ENCODE measurements around the gene DTNB. TPM values are rescaled to one million over a fixed set of nuclear protein-coding genes. Genes with fewer than 3 reads are reported as not detected.

The DTNB gene
- total RNA-seq, 1 donor from 2014 or later: 15.6 TPM

DNA sequence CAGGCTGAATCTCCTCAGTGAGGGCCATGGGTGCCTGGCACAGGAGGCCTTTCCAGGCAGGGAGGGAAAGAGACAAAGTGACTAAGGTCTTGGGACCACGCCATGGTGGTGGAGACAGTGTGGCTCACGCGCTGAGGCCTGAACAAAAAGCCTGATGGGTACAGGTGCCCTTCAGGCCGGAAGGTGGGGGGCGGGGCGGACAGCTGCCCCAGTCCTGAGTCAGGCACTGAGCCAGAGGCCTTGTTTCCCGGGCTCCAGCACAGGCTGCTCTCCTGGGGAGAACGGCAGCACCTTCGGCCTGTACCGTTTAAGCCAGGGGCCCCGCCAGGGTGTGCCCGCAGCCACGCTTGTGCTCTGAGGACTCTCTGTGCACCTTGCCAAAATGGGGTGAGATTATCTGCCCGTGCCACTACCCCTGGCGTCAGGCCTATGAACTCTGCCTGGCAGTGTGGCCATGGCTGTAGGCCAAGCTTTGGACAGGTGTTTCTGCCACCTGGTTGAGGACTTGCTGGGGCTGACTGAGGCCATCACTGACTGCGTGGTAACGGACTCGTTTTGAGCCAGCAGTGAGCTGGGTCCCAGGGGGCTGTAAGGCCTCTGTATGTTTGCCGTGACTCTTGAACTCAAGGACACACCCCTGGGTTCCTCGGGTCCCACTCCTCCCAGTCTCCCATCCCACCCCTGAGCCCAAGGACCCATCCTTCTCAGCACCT lies 300.0 kb downstream of the DTNB start:
- DNase-seq (ENCODE audit: low spot score): peak; percentile 76

DNA sequence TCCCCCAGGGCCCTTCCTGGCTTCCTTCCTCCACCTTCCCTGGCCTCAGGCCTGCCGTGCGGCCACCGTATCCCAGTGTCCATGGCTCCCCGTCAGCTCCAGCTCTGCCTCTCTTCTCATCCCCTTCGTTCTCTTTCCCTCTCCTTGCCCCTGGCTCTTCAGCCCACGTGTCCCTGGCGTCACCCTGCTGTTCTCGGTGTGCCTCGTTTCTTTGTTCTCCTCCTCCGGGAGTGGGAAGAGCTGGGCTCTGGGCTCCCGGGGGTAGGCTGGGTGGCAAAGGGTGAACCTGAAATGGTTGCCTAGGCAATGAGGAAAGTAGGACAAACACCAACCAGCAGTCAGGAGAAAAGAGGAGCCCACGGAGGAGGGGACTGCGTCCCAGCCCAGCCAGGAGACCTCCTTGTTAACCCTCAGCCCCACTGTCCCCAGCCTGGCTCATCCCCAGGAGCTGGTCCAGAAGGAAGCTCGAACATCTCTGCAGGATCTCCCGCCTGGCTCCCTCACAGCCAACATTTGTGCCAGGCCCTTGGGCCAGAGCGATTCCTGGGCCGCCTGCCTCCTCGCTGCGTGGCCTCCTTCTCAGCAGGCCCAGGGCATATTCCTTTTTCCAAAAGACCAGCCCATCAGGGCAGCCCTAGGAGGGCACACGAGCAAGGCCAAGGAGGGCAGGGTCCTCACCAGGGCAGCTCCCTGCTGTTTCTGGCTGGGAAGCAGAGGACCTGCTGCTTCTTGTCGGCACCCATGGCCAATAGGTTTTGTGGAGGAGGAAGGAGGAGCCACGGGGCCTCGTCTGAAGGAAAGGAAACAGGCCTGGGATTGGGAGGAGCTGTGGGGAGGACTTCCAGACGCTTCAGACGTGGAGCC lies 300.7 kb downstream of the DTNB start:
- DNase-seq (ENCODE audit: low spot score): peak; percentile 64

DNA sequence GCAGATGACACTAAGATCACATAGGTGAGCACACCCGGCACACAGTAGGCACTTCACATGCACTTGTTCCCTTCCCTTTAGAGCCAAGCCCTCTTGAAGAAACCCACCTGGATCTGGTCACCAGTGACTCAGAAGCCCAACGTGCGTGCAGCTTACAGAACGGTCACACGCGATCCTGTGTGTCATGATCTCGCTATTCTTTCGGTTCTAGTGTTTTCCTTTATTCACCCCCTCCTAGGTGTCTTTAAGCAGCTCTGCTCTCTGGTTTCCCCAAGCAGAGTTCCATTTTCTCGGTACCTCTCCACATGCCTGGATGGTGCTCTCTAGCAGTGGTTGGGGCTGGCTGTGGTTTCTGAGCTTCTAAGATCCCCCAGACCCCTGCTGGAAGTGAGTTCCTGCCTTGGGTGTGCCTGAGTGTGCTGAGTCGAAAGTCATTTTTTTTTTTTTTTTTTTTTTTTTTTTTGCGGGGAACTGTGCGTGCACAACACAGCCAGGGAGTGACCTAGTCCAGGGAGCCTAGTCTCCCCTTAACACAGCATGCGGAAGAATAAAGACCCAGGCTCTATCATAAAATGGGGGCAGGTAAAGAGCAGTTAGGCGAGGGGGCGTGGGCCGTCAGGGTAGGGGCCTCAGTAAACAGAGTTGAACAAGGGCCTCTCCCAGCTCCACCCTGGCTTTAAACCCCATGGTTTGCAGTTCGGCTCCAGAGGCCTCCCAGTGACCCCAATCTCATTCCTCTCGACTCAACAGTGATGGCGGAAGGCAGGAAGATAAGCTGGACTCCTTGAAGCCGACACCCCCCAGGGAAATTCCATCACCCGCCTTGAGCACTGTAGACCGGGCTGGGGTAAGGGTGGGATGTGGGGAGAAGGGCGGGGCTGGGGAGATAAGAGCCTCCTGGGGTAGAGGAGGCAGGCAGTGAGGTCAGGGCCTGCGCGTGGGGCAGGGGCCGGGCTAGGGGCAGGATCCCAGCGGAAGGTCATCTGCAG lies 301.8 kb downstream of the DTNB start:
- peak; percentile 69 for DNase-seq (ENCODE audit: low spot score)

DNA sequence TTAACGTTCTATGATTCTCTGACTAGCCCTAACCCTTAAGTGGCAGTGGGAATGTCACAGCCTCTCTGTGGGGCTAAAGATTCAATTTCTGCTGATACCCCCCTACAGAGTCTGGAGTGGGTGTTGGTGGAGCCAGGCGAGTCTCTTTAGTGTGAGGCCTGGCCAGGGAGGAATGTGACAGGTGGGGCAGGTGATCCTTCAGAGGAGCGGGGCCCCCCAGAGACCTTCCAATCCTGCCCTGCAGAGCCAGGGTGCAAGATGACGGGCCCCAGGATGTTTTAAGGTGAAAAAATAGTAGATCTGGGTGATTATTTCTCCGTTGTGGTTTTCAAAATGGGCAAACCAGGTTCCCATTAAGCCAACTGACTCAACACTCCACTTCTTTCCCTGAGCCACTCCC lies 303.5 kb downstream of the DTNB start:
- DNase-seq (ENCODE audit: low spot score): peak; percentile 59

DNA sequence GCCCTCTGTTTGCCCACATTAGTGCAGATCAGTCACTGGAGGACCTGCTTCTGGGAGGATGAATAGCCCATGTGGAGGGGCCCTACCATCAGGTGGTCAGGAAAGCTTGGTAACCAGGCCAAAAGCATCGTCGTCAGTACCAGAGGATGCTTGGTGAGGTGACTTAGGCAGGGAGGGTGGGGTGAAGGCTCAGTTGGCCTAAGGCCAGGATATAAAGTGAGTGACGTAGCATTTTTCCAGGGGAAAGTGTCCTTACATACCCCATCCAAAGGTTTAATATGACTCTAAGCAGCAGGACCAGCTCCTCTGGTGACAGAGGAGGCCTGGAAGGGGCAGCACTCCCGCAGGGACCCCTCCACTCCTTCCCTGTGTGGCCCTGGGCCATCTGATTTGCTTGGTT lies 303.9 kb downstream of the DTNB start:
- peak; percentile 28 for DNase-seq (ENCODE audit: low spot score)

DNA sequence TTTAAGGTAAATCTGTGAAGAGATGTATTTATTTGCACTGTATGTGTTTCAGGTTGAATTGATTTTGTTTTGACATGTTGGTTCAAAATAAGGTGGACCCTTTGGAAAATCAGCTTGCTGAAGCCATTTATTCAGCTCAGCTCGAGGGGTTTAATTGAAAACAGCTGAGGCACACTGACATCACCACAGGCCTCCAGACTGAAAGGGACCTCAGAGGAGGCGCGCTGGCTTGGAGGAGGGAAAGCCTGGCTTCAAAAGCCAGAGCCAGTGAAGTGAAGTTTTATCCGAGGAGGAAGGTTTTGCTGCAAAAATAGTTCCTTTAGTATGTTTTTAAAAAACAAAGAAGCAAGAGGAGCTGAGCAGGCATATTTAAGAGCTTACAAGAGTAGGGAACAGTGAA lies 304.7 kb downstream of the DTNB start:
- no peak for DNase-seq (ENCODE audit: low spot score)

DNA sequence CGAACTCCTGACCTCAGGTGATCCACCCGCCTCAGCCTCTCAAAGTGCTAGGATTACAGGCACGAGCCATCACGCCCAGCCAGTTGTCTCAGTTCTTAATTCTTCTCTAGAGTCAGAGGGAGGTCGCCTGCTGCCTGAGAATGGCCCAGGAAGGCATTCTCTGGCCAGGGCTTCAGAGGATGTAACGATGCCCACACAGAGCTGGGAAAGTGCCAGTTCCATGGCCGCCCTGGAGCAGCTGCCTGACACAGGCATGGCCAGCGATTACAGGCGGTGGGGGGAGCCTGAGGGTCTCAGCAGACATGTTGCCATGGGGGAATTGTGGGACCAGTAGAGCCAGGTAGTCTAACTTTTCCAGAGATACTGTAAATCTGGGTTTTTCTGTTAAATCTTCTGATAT lies 306.1 kb downstream of the DTNB start:
- DNase-seq (ENCODE audit: low spot score): no peak

DNA sequence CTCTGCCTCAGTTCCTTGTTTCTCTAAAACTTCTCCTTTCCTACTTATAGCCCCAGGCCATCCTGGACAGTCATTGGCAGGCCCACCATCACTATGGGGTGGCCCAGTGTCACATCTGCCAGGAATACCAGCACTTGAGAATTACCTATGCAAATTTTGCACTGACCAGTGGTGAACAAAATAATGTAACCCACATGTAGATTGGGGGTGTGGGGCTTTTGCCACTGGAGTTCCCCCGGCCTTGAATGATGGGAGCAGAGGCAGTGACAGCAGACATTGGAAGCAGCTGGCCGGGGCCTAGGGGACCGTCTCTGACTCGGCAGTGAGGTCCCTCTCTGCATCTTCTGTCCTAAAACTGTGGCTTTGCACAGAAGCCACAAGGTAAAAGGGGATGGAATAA lies 306.7 kb downstream of the DTNB start:
- DNase-seq (ENCODE audit: low spot score): no peak

DNA sequence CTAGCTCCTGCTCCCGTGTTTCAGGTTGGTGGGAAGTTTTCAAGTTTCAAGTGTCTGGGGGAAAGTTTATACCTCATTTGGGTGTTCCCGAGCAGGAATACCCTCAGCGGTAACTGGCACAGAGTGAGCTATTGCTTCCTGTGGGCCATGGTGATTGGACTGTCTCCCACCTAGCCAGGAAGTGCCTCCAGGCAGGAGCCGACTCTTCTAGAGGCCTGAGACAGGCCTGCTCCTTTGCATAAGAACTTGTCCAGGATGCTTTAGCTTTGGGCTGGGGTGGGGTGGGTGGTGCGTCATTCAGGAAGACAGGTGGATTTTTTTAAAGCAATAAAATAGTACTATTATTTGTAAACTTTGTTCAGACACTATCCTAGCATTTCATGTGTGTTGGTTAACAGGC lies 308.1 kb downstream of the DTNB start:
- DNase-seq (ENCODE audit: low spot score): no peak

DNA sequence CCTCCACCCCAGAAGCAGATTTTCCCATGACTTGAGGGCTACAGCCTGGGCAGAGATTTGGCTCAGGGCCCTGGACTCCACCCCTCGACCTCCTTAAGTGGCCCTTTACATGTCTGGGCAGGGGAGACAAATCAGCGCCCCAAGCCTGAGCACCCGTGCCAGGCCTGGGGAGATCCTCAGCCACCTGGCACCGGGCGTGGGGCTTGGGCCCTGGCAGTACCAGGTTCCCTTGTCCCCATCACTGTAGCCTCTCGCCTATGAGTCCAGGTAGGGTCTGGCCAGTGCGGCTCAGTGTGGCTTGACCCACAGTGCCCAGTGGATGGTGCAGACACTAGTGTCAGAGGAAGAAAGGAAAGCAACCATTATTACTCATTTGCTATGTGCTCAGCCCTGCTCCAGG lies 309.6 kb downstream of the DTNB start:
- no peak for DNase-seq (ENCODE audit: low spot score)

DNA sequence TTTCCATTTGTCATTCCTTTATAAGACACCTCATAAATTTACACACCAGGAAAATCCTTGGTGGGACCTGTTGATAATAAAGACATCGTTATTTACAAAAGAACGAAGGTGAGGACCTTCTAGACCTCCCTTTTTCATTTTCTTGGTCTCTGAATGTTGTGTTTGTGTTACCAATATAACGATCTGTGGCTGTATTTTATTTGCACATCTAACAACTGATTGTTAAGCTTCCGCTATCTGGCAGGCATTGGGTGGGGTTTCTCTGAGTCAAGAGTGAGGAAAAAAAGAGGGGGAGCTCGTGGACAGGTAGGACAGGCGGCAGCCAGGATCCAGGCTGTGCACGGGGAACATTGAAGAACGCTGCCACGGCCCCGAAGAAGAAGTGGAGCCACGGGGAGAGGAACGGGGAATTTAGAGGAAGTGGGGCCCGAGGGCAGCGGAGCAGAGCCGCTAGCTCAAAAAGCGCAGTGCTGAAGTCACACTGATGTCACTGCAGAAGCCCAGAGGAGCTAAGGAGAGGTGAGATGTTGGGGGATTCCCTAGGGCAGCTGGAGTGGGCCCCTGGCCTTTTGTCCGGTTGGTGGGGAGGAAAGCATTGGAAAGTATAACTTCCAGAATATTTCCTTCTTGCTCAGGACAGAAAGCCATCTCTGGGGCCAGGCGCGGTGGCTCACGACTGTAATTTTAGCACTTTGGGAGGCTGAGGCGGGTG lies 310.8 kb downstream of the DTNB start:
- no peak for DNase-seq (ENCODE audit: low spot score)

DNA sequence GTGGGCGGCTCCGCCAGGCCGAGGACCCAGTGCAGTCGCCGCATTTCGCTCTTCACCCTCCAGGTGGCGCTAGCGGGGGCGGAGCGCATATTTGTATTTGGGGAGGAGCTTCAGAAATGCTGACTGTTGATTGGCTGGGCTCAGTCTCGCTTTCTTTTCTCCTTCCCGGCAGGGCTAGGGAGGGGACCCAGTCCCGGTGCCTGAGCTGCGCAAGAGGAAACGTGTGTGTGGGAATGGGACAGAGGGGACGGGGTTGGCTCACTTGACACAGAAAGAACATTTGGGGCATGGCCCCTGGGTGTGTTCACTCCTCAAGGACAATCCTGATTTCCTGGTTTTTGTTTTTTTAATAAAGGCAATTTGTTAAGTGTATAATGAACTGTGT lies 311.3 kb downstream of the DTNB start:
- DNase-seq (ENCODE audit: low spot score): peak; percentile 98

DNA sequence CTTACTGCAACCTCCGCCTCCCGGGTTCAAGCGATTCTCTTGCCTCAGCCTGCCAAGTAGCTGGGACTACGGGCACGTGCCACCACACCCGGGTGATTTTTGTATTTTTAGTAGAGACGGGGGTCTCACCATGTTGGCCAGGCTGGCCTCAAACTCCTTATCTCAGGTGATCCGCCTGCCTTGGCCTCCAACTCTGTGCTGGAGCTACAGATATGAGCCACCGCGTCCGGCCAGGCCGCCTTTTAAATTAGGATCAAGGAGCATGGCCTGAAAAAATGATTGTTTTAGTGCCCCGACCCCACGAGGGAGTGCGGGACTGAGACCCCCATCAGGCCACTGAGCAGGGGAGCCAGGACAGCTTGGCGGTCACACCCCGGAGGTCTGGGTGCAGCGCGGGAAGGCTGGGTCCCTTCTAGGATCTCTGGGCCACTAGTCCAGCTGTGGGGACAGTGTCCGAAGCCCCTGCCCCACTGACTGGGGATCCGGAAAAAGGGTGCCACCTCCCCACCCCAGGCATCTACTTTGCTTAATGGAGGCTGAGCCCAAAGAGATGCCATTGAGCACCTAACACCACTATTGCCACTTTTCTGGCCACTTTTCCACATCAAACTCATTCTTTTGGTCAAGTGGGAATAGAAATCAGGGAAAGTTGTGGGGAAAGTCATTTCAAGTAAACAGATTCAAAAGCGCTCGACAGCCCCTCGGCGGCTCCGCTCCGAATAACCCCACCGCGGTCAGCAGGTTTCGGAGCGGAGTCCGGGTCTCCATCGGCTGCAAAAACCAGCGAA lies 311.9 kb downstream of the DTNB start:
- no peak for DNase-seq (ENCODE audit: low spot score)

DNA sequence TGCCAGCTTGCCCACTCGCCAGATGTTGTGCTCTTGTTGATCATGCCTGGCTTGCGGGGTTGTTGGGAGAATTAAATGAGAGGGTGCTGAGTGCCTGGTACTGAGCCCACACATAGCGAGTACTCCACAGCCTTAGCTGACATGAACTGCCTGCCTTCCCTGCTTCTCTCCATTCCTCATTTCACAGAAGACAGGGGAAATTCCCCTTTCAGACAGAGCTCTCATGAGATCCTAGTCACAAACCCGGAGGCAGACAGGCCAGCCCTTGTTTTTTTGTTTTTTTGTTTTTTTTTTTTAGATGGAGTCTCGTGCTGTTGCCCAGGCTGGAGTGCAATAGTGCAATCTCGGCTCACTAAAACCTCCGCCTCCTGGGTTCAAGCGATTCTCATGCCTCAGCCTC lies 314.5 kb downstream of the DTNB start:
- no peak for DNase-seq (ENCODE audit: low spot score)

DNA sequence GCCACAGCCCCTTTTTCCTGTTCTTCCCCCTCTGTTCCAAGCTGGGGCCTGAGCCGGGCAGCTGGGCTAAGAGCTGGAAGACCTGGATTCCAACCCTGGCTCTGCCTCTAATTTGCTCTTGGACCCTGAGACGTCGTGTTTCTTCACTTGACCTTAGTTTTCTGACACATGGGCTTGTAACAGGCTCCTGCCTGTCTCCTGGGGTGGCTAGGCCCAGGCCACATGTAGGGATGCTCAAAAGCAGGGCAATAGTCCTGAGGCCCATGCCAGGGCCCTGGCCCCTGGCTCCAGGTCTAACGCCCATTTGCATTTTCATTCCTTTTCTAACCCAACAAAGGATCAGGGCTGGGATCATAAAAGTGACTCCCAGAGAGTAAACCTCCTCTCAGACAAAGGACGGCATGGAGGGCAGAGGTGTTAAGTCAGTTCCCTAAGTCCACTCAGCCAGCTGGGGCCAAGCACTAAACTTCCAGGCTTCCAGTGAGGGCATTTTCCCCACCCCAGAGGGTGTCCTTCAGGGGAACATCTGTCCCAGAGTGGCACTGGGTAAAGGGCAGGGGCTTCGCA lies 315.0 kb downstream of the DTNB start:
- no peak for DNase-seq (ENCODE audit: low spot score)

DNA sequence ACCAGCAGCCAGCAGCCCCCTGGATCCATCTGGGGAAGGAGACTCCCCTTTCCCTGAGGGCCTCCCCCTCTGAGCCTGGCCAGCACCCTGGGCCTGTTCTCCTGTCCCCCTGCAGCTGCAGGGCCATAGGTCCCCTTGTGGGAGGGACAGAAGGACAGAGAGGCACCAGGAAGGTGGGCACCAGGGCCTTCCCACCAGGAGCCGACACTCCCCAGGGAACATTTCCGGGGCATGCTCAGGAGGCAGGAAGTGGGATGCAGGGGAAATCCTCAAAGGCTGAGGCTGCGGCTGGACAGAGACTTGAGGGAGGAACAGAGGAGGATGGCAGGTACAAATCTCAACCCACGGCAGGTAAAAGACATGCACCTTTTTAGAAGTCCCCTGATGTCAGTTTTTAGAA lies 317.3 kb downstream of the DTNB start:
- DNase-seq (ENCODE audit: low spot score): no peak

DNA sequence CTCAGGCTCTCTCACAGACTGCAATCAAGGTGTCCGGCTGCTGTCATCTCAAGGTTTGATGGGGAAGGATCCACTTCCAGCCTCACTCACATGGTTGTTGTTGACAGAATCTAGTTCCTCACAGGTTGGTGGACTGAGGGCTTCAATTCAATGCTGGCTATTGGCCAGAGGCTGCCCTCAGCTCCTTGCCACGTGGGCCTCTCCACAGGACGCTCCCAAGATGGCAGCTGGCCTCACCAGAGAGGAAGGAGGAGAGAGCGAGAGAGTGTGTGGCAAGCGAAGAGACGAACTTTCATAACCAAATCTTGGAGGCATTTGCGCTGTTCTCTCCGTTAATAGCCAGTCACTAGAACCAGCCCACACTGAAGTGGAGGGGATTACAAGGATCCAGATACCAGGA lies 318.1 kb downstream of the DTNB start:
- DNase-seq (ENCODE audit: low spot score): no peak

DNA sequence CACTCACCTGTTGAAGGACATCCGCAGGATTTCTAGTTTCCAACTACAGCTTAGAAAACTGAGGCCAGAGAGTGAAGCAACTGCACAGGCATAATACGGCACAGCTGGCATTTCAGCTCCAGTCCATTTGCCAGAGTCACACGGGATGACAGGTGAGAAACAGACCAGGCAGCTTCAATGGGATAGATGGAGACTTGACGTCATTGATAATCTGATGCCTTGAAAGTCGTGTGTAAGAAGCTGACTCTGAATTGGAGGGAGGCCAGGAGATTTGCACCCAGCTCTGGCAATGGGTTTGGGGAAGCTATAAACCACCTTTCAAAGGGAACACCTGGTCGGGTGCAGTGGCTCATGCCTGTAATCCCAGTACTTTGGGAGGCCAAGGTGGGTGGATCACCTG lies 319.3 kb downstream of the DTNB start:
- DNase-seq (ENCODE audit: low spot score): no peak

DNA sequence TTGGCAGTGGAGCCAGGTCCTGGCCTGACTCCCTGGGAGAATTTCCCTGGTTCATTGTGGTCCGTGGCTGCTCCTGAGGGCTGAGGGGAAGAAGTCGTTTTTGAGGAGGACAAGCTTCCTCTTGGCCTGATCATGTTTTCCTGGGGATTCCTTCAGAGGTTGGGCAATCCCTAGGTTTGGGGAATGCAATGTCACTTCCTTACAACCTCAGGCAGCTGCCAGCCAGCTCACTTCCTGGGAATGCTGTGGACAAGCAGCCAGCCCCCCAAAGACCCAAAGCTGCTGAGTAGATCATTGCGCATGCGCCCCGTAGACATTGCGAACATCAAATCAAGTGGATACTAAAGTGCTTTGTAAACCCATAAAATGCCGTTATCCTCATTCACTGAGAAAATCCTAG lies 324.0 kb downstream of the DTNB start:
- no peak for DNase-seq (ENCODE audit: low spot score)

DNA sequence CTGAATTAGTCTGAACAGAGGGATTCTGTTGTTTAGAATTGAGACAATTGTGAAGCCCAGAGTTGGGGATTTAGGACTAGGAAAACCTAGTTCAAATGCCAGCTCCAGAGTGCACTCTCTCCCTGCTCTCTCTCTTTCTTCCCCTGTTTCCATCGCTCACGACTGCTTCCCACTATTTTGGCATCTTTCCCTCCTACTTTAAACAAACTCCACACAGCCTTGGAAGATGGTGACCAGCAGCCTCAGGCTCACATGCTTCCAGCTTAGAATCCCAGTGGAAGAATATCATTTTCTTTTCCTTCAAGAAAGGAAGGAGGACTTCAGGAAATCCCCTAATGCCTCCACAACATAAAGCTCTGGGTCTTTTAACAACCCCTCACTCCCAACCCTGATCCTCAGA lies 325.5 kb downstream of the DTNB start:
- DNase-seq (ENCODE audit: low spot score): no peak

Data from mesenteric fat pad (tissue), 1 donor.